ENCODE data around the gene CAMK4.

DNA sequence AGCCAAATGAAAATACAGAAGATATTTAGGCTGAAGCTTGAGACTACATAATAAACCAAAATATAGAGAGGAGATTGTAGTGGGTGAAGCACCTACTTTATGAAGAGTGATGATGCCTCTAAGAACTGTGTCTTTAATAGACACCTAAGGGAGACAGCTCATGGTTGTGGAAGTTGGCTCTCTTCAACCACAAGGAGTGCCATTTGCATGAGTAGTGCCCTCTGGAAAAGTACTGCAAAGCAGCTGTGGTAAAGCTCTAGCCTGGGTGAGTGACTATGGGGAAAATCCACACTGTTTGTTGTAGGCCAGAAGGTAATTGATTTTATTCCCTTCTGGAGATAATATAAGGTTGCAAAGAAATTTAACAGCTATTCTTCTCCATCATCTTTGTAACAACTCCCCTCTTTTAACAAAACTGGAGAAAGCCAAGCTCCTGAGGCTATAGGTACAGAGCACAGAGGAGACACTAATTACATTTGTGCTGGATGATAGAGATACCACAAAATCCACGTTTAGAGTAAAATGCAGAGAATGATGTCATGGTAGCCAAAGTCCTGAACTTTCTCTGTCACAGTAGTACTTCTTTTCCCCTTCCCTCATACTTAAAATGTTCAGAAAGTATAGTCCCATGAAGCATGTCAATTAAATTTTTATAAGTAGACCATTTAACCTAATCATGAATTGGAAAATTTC is 165.4 kb downstream of the CAMK4 start:
- TF ChIP-seq CTCF (conservative IDR thresholded peaks at IDR 0.05; ENCODE audit: low read length) (no peak), EZH2phosphoT487 (IDR thresholded peaks at IDR 0.05; ENCODE audit: borderline replicate concordance) (no peak)
